Measurements from ENCODE around the gene CCDC154. TPM values are rescaled to one million over a fixed set of nuclear protein-coding genes. Genes with fewer than 3 reads are reported as not detected.
A peak's percentile ranks its signal among the peaks of the same experiment; 100 is the strongest.
"Not testable (repeated sequence)": the region's sequence is repeated elsewhere in the genome, so short reads cannot be mapped to it uniquely, and the experiment has no call there.

CCDC154 gene
- total and polyA plus RNA-seq, 5 experiments from 2014 or later, result 14.0 to 15.5 TPM; not detected in 3

DNA sequence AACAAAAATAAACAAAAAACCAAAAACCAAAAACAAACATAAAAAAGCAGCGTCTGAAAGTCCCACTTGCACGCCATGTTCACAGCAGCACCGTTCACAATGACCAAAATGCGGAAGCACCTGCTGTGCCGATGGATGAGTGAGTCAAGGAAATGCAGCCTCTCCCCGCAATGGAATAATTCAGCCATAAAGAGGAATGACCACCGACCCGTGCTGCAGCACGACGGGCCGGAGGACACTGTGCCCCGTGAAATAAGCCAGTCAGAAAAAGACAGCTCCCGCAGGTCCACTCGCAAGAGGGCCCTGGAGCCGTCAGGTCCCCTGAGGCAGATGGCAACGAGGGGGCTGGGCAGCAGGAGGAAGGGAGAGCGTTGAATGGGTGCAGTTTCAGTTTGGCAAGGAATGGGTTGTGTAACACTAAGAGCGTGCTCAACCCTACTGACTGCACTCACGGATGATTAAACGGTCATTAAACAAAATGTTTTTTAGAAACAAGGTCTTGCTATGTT lies 25.4 kb upstream of the CCDC154 start:
- Mint-ChIP-seq H3K27ac (peak overlapping the region in 4 of 10 donors; percentile 66 to 77 (median 72)), H3K36me3 (peaks cover 0 to 3% (median 0%) of the 10 kb centered on the region in 3 donors), H3K4me1 (peaks cover 19 to 57% (median 50%) of the 10 kb centered on the region in 4 donors), H3K27me3 (no peaks in the 10 kb centered on the region), H3K4me3 (peak overlapping the region in 4 of 10 donors; percentile 11 to 85 (median 43)), H3K9me3 (no peaks in the 10 kb centered on the region)
- DNase-seq (no peak), ATAC-seq (no peak)
- POLR2A ChIA-PET, result no interaction called here

DNA sequence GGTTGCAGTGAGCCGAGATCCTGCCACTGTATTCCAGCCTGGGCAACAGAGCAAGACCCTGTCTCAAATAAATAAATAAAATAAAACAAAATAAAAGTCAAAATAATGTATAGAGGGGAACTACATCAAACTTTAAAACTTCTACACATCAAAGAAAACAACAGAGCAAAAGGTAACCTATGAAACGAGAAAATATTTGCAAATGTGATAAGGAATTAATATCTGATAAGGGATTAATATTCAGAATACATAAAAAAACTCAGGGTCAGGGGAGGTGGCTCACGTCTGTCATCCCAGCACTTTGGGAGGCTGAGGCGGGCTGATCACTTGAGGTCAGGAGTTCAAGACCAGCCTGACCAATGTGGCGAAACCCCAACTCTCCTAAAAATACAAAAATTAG lies 24.8 kb upstream of the CCDC154 start:
- H3K4me1 Mint-ChIP-seq, result peaks cover 19 to 56% (median 49%) of the 10 kb centered on the region in 4 donors
- not testable (repeated sequence) for H3K4me3 Mint-ChIP-seq

DNA sequence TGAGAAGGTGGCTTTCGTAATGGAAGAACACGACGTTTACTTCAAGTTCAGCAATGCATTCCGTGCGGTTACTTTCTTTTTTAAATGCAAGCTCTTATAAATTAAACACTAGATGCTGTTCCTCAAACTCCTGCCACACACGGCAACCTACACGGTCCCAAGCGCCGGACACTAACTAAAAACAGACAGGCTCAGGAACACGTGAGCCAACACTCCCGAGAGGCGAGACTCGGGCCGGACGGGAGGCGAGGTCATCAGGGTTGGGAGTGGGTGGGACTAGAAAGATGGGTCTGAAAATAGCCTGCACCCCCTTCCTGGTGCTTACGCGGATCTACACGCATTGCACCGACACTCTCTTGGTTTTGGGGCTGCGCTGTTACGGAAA lies 24.1 kb upstream of the CCDC154 start:
- POLR2A ChIA-PET, result no interaction called here
- no peak overlapping the region for H3K4me3 Mint-ChIP-seq
- no peaks in the 10 kb centered on the region for H3K27me3 Mint-ChIP-seq
- H3K36me3 Mint-ChIP-seq, result peaks cover 0 to 9% (median 0%) of the 10 kb centered on the region in 3 donors
- H3K27ac Mint-ChIP-seq, result peak overlapping the region in 1 of 10 donors; percentile 65
- DNase-seq, result no peak
- peaks cover 18 to 53% (median 43%) of the 10 kb centered on the region in 4 donors for H3K4me1 Mint-ChIP-seq
- H3K9me3 Mint-ChIP-seq, result no peaks in the 10 kb centered on the region
- ATAC-seq, result no peak

More for the DNA sequence above, 24.8 kb upstream of the CCDC154 start:
- ATAC-seq, H3K27ac Mint-ChIP-seq, H3K36me3 Mint-ChIP-seq, DNase-seq, H3K27me3 Mint-ChIP-seq, H3K9me3 Mint-ChIP-seq, POLR2A ChIA-PET: not testable (repeated sequence)

DNA sequence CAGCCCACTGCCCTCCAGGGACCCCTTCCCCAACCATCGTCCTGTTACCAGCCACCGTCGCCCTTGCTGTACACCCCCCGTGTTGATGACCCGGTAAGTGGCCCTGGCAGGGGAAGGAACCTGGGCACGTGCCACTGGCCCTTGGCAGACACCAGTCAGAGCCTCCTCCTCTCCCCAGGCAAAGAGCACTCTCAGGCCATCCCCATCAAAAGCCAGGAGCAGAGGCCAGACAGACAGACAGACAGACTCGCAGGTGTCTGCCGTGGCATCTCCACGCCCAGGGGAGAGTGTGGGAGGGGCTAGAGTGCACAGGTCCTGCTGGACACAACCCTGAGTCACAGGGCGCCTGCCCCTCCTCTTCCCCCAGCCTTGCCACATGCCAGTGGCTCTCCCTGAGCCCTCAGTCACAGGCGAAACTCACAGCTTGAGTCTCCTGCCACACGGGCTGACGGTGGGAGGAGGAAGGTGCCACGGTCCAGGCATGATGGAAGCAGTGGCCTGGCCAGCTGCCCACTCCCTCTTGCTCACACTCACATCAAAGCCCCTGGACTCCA lies 22.7 kb upstream of the CCDC154 start:
- Mint-ChIP-seq H3K4me3 (no peak overlapping the region), H3K4me1 (peaks cover 12 to 40% (median 34%) of the 10 kb centered on the region in 4 donors), H3K9me3 (no peaks in the 10 kb centered on the region), H3K36me3 (peaks cover 0 to 21% (median 0%) of the 10 kb centered on the region in 3 donors), H3K27ac (no peak overlapping the region), H3K27me3 (no peaks in the 10 kb centered on the region)
- ATAC-seq (no peak), DNase-seq (no peak)
- POLR2A ChIA-PET, result no interaction called here

DNA sequence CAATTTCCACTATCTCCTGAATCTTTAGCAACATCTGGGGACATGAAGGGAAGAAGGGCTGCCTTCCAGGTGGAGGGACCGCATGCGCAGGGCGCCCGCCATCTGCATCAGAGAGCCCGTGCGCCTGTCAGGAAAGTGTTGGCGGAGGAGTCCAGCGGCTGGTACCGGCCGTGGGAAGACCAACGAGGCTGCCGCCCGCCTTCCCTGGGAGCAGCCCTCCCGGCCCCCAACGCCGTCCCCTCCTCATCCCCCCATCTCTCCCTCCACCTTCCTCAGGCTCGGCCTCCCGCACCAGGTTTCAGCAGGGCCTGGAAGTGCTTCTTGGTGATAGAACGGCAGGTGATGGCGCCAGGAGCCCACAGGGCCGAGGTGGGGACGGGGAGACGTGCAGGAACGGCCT lies 21.7 kb upstream of the CCDC154 start:
- DNase-seq (no peak), ATAC-seq (no peak)
- H3K36me3 Mint-ChIP-seq, result peaks cover 0 to 29% (median 3%) of the 10 kb centered on the region in 3 donors
- H3K4me1 Mint-ChIP-seq, result peaks cover 8 to 32% (median 25%) of the 10 kb centered on the region in 4 donors
- no peak overlapping the region for H3K4me3 Mint-ChIP-seq
- no peak overlapping the region for H3K27ac Mint-ChIP-seq
- POLR2A ChIA-PET, result interaction anchor here (1.4 kb wide), 1 partner anchor 12 kb away, joined by 4 read pairs; no protein-coding TSS in a partner anchor
- H3K27me3 Mint-ChIP-seq, result no peaks in the 10 kb centered on the region
- H3K9me3 Mint-ChIP-seq, result no peaks in the 10 kb centered on the region

DNA sequence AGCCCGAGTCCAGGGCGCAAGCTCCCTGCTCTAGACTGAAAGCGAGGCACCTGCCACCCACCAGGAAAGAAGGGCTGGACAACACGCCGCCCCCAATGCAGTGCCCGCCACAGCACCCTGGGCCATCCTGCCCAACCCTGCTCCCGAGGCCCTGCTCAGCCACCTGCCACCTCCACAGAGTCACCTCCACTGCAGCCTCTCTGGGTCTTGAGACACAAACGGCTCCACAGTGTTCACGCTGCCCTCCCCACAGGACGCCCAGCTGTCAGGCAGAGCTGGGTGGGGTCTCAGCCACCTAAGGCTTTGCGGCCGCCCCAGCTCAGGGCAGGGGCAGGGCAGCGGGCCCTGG lies 21.2 kb upstream of the CCDC154 start:
- Mint-ChIP-seq H3K4me3 (no peak overlapping the region), H3K27me3 (no peaks in the 10 kb centered on the region), H3K4me1 (peaks cover 5 to 27% (median 20%) of the 10 kb centered on the region in 4 donors), H3K36me3 (peaks cover 0 to 34% (median 3%) of the 10 kb centered on the region in 3 donors), H3K27ac (no peak overlapping the region), H3K9me3 (no peaks in the 10 kb centered on the region)
- POLR2A ChIA-PET, result interaction anchor here (0.5 to 1.4 kb wide), 2 partner anchors 12 to 199 kb away, joined by 4 read pairs; no protein-coding TSS in a partner anchor
- no peak for ATAC-seq
- no peak for DNase-seq

DNA sequence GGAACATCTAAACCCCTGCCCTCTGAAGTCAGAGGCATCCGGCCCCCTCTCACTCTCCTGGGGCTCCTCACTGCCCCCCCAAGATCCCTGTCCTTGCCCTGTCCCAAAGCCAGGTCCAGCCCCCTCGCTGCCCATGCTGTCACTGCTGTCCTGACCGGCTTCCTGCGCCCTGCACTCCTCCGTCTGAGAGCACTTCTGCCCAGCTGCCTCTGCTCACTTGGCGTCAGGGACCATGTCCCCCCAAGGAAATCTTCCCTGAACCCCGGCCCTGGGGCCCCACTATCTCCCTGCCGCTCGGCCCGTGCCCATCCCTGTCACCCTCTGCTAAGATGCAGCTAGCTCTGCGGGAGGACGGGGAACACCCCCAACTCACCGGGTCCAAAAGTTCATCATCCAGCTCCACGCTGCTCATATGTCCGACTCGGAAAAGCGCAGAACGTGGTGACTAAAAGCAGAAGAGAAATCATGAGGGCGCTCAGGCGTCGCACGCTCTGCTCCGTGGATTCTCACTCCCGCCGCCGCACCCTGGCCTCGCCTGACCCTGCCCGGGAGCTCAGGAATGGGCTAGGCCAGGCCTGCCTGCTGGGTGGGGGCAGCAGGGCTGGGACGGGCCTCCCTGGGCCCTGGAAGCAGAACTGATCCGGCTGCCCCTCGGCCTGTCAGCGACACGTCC lies 20.7 kb upstream of the CCDC154 start:
- ATAC-seq (no peak), DNase-seq (no peak)
- POLR2A ChIA-PET, result interaction anchor here (0.5 to 1.4 kb wide), 2 partner anchors 13 to 199 kb away, joined by 4 read pairs; no protein-coding TSS in a partner anchor
- Mint-ChIP-seq H3K27ac (no peak overlapping the region), H3K27me3 (no peaks in the 10 kb centered on the region), H3K4me3 (no peak overlapping the region), H3K4me1 (peaks cover 3 to 22% (median 16%) of the 10 kb centered on the region in 4 donors), H3K36me3 (peaks cover 0 to 38% (median 3%) of the 10 kb centered on the region in 3 donors), H3K9me3 (no peaks in the 10 kb centered on the region)

DNA sequence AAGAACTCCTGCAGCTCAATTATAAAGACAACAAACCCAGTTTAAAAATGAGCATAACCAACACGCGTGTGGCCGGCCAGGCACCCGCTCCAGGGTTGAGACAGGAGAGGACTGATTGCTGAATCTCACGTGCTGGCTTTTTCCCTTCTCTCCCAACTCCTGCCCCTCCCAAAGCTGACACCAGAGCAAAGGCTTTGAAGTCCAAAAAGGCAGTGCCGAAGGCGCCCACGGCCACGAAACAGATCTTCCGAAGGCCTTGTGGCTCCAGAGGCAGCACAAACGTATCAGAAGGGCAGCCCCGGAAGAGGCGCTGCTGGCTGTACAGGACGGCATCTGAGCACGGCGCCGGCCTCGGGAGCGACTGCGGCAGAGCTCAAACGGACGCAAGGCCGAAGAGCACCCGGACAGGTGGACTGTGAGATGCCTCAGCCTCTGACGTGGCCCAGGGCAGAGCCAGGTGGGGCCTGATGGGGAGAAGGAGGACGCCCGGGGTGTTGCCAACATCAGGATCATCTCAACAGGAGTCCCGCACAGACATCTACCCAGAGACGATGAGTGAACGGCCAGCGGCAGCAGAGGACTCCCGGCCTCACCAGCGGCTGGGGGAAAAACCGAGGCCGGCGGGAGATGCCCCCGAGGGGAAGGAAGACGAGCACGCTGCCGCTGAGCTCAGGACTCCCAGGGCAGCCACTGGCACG lies 20.0 kb upstream of the CCDC154 start:
- POLR2A ChIA-PET, result no interaction called here
- ATAC-seq, result no peak
- Mint-ChIP-seq H3K9me3 (no peaks in the 10 kb centered on the region), H3K27me3 (no peaks in the 10 kb centered on the region), H3K4me3 (no peak overlapping the region), H3K27ac (peak overlapping the region in 1 of 10 donors; percentile 20), H3K4me1 (peaks cover 0 to 16% (median 10%) of the 10 kb centered on the region in 4 donors), H3K36me3 (peaks cover 0 to 42% (median 3%) of the 10 kb centered on the region in 3 donors)
- DNase-seq, result no peak

DNA sequence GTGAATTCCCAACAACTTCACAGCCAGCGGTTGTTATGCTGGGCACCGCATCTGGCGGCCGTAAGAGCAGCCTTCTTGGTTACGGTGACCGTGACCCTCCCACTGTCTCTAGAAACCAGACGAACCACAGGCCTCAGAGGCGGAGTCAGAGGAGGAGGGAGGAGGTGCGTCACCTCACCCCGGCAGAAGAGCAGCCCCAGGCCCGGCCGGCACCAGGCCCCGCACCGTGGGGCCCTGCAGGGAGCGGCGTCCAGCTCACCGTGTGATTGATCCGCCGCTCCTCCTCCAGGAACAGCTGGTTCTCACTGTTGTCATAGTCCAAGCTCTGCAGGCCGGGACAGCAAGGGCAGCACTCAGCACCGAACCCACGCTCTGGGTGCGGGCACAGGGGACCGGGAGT lies 16.8 kb upstream of the CCDC154 start:
- H3K4me3 Mint-ChIP-seq, result no peak overlapping the region
- H3K4me1 Mint-ChIP-seq, result peaks cover 0 to 7% (median 4%) of the 10 kb centered on the region in 4 donors

DNA sequence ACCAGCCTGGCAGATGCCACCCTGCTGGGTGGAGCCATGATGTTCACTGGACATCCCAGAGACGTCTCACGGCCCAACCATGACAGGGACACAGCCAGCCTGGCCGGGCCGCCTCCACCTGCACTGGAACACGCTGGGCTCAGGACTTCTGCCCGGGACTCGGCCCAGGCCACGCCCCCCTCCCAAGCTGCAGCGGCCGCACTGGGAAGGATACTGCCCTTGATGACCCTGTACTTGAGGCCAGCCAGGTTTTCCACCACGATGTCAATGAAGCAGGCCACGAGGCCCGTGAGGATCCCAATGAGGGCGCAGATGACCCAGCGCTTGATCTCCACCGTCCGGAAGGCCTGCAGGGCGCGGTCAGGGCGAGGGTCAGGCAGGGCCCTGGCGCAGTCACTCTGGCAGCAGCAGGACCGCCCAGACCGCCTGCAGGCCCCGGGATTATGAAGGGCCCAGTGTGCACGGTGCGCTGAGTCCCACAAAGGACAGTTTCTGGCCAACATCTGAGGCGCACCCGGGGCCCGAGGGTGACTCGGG lies 16.3 kb upstream of the CCDC154 start:
- Mint-ChIP-seq H3K4me1 (peaks cover 0 to 7% (median 4%) of the 10 kb centered on the region in 4 donors), H3K36me3 (peaks cover 0 to 58% (median 3%) of the 10 kb centered on the region in 3 donors), H3K4me3 (no peak overlapping the region), H3K9me3 (no peaks in the 10 kb centered on the region), H3K27ac (no peak overlapping the region), H3K27me3 (no peaks in the 10 kb centered on the region)
- ATAC-seq, result no peak
- POLR2A ChIA-PET, result no interaction called here
- no peak for DNase-seq

More for the DNA sequence above, 16.8 kb upstream of the CCDC154 start:
- no peak overlapping the region for H3K27ac Mint-ChIP-seq
- no peaks in the 10 kb centered on the region for H3K9me3 Mint-ChIP-seq
- POLR2A ChIA-PET, result no interaction called here
- ATAC-seq, result no peak
- no peaks in the 10 kb centered on the region for H3K27me3 Mint-ChIP-seq
- H3K36me3 Mint-ChIP-seq, result peaks cover 0 to 58% (median 3%) of the 10 kb centered on the region in 3 donors
- DNase-seq, result no peak

DNA sequence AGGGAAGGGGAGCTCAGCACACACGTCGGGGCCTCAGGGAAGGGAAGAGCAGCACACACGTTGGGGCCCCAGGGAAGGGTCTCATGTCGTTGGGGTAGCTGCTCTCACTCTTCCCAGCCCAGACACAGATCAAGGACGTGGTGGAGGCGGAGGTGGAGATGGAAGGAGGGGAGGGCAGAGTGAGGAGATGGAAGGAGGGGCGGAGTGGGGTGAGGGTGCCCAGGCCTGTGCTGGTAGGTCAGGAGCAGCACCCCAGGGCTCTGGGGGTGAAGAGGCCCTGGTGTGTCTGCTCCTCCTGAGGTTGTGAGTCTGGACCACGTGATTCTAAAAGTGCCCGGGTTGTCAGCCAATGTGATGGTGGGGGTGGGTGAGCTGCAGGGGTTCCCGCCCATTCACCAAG lies 15.6 kb upstream of the CCDC154 start:
- POLR2A ChIA-PET, result interaction anchor here (0.6 to 1.2 kb wide), 2 partner anchors 27 to 53 kb away, joined by 3 read pairs; no protein-coding TSS in a partner anchor
- peaks cover 0 to 7% (median 2%) of the 10 kb centered on the region in 4 donors for H3K4me1 Mint-ChIP-seq

DNA sequence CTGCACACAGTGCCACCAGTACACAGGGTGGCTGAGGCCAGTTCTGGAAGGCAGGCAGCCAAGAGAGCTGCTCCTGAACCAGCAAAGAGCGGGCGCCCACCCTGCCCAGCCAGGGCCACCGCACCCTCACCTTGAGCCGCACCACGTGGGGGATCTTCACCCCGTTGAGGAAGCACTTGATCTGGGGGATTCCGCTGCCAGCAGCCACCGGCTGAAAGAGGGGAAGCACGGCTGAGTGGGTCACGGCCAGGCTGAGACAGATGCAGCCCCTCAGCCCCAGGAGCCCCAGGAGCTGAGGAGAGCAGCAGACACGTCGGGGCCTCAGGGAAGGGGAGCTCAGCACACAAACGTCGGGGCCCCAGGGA lies 14.6 kb upstream of the CCDC154 start:
- no peak overlapping the region for H3K4me3 Mint-ChIP-seq
- peaks cover 0 to 51% (median 3%) of the 10 kb centered on the region in 3 donors for H3K36me3 Mint-ChIP-seq
- H3K27ac Mint-ChIP-seq, result peak overlapping the region in 2 of 10 donors; percentile 20 to 35
- ATAC-seq (peak in 1 of 2 donors; percentile 52), DNase-seq (peak in 1 of 10 donors; percentile 23)
- no peaks in the 10 kb centered on the region for H3K9me3 Mint-ChIP-seq
- H3K4me1 Mint-ChIP-seq, result peaks cover 0 to 7% (median under 1%) of the 10 kb centered on the region in 4 donors
- H3K27me3 Mint-ChIP-seq, result no peaks in the 10 kb centered on the region
- POLR2A ChIA-PET, result no interaction called here

More for the DNA sequence above, 15.6 kb upstream of the CCDC154 start:
- no peak overlapping the region for H3K27ac Mint-ChIP-seq
- H3K9me3 Mint-ChIP-seq, result no peaks in the 10 kb centered on the region
- no peak for DNase-seq
- H3K4me3 Mint-ChIP-seq, result no peak overlapping the region
- H3K36me3 Mint-ChIP-seq, result peaks cover 0 to 57% (median 3%) of the 10 kb centered on the region in 3 donors
- H3K27me3 Mint-ChIP-seq, result no peaks in the 10 kb centered on the region
- no peak for ATAC-seq

All from naive thymus-derived CD8-positive, alpha-beta T cell (primary cell).